ENCODE data around the gene FBXL15.
A peak's percentile ranks its signal among the peaks of the same experiment; 100 is the strongest.

FBXL15 gene

DNA sequence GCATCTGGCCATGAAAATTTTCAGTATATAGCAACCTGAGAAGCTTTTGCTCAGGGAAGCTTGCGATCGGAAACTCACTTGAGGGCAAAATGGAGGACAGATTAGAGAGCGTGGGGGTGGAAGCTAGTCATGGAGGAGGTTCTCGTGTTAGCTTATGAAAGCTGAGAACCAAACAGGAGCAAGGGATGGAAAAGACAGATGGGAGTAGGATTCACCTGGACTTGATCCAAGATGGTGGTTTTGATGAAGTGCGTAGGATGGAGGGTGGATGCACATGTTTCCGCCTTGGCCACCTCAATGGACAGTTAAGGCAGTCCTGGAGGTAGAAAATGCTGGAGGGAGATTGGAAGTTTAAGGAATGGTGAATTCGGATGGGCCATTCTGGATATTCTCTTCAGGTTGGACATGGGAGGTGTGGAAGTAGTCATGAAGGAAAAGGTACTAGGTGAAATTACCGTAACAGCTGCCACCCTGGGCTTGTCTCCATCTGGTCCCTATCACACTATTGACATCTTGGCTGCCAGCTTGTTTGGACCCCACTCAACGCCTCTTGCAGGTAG, 37.0 kb downstream of the FBXL15 start:
- DNase-seq: no peak

DNA sequence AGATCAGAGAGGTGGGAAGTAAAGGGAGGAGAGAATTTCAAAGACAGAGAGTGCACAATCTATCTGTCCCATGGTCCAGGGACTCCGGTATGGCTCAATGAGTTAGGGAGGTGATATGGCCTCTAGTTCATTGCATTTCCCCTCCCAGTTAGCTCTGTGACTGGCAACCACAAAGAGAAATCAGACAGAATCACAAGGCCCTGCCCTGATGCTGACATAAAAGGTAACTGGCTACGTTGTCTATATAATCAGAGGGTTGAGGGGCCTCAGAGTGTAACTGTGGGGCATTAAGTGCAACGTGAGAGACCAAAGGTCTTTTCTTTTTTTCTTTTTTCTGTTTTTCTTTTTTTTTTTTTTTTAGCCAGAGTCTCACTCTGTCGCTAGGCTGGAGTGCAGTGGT, 38.0 kb downstream of the FBXL15 start:
- DNase-seq: no peak

DNA sequence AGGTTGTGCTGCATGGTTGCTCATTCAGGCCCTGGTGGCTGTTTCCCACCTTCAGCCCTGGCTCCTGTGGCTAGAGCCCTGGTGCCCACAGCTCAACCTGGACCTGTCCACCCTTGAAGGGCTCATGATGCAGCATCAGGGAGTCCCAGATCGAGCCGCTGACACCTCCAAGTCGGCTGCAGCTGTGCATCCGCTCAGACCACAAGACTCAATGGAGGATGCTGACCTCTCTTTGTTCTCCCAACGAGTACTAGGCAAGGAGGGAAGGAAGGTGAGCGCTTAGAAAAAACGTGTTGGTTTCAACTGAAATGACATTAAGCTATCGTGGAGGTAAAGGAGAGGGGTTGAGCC, 40.2 kb downstream of the FBXL15 start:
- no peak for DNase-seq

DNA sequence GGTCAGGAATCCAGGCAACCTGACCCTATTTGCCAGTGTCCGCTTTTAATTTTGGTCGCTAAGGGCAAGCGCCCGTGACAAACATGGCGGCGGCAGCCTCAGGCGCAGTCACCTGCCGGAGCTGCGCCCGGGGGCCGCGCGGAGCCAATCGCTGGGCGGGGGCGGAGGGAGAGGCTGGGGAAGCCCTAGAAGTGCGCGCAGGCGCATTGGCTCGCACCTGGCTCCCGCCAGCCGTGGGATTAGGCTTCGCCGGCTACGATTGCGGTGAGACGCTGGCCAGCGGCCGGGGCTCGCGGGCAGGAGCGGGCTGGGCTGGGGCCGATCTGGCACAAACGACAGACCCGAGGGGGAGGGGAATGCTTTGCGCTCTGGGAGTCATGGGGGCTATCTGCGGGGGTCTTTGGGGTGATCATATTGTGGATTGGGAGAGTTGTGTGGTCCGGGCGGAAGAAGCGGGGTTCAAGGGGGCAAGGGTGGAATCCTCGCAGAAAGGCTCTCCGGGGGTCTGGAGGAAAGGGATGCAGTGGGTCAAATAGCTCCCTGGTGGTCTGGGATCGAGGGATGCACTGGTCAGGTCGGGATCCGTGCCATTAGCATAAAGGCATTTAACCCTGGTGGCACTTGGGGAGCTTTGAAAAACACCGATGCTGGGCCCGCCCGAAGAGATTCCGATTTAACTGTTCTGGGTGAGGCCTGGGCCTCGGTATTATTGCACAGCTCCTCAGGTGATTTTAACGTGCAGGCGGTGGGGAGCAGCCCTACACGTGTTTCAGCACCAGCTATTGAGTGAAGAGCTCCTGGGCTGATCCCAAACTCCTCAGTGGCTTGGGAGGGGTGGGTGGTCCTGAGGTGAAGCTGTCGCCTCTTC, 40.8 kb downstream of the FBXL15 start:
- peak; percentile 64 for DNase-seq

- no peak for DNase-seq
Measured at GRCh38 chr10:102462512-102463054, 41.9 kb downstream of the FBXL15 start.

DNA sequence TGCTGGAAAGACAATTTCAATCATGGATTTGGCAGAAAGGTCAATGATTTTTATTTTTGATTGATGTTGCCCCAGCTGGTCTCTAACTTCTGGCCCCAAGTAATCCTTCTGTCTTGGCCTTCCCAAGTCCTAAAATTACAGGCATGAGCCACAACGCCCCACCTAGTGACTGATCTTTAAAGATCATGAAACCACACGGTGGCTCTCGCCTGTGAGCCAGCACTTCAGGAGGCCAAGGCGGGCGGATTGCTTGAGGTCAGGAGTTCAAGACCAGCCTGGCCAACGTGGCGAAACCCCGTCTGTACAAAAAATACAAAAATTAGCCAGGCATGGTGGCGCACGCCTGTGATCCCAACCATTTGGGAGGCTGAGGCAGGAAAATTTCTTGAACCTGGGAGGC, 43.3 kb downstream of the FBXL15 start:
- DNase-seq: no peak

DNA sequence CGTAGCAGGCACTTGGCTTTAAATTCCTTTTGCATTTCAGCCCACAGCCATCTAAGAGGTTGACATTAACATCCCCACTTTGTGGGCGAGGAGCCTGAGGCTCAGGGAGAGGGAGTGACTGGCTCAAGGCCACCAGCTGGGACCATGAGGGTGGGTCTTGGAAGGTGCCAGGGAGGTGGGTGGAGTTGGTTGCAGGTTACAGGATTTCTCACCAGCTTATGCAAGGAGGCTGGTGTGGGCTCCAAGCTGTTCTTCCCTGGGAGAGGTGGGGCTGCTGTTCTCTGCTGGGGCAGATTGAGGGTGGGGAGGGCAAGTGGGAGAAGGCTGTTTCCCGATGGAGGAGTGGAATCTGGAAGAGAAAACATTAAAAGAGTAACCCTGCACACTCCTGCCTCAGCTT, 44.8 kb downstream of the FBXL15 start:
- DNase-seq: no peak

DNA sequence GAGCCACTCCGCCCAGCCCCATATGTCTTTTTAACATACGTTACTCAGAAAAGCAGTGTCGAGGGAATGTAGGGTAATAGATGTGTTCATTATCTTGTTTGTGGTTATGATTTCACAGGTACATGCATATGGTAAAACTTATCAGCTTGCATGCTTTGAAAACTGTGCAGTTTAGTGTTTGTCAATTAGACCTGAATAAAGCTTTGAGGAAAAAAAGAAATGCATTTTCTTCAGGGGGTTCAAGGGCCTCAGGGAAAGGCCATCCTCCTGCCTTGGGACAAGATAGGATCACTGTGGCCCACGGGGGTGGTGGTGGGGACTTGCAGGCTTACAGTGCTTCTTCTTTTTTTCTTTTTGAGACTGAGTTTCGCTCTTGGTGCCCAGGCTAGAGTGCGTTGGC, 46.7 kb downstream of the FBXL15 start:
- no peak for DNase-seq

DNA sequence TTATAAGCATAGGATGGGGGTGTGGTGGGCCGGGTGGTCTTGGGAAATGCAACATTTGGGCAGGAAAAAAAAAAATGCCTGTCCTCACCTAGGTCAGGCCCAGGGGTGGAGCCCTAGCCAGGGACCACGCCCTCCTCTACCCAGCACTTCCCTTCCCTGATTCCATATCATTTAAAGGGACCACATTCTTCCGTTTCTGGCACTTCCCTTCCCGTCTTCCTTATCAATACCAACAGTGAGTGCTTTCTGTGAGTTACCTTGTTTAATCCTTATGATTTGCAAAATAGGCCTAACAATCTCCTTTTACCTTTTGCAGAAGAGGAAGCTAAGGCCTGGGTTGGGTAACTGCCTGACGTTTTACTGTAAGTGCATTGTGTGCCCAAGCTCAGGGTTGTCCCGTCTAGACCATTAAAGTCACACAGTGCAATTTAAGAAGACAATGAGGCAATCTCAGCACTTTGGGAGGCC, 47.4 kb downstream of the FBXL15 start:
- no peak for DNase-seq

GRCh38 chr10:102468683-102469082, 48.0 kb downstream of the FBXL15 start:
- no peak for DNase-seq

- no peak for DNase-seq
Measured at GRCh38 chr10:102470579-102471546, 50.2 kb downstream of the FBXL15 start.

All from NCI-H526 treated with DMSO at 0.1 percent for 48 hours (cell line).